GF-D8 (cell line): ENCODE measurements around the gene HOXA4.

ENCODE experiments used
- DNase-seq: peaks from one replicate; lab custom pipeline; 2025; lab: John Stamatoyannopoulos, UW

The HOXA4 gene

DNA sequence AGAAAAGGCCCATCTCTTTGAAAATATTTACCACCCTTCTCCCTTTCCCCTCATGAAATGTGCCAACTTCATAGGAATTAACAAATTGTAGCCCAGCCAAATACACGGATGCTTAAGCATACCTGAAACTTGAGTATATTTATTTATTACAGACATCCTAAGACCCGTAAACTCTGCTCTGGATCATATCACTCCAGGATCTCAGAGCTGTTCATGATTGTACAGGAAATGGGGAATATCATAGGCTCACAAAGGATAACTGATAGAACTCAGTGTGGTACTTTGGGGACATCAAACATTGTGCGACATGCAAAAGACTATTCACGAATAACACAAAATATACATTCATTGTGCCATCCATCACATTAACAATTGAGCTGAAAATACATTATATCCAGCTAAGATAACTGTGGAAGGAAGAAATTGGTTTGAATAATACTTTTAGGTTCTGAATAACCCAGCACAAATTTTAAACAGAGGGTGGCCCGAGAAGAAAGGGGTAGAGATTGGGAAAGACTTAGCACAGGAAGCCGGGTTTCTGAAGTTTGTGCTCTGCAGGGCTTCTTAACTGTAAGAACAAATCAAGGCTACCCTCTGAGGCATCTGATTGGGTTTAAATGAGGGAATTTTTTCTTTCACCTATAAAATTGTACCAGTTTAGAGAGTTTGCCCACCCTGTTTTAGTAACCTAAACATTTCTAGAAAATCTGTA lies 37.2 kb downstream of the HOXA4 start:
- DNase-seq = no peak

- DNase-seq = no peak
Observed at GRCh38 chr7:27092819-27093110, 37.8 kb downstream of the HOXA4 start.

DNA sequence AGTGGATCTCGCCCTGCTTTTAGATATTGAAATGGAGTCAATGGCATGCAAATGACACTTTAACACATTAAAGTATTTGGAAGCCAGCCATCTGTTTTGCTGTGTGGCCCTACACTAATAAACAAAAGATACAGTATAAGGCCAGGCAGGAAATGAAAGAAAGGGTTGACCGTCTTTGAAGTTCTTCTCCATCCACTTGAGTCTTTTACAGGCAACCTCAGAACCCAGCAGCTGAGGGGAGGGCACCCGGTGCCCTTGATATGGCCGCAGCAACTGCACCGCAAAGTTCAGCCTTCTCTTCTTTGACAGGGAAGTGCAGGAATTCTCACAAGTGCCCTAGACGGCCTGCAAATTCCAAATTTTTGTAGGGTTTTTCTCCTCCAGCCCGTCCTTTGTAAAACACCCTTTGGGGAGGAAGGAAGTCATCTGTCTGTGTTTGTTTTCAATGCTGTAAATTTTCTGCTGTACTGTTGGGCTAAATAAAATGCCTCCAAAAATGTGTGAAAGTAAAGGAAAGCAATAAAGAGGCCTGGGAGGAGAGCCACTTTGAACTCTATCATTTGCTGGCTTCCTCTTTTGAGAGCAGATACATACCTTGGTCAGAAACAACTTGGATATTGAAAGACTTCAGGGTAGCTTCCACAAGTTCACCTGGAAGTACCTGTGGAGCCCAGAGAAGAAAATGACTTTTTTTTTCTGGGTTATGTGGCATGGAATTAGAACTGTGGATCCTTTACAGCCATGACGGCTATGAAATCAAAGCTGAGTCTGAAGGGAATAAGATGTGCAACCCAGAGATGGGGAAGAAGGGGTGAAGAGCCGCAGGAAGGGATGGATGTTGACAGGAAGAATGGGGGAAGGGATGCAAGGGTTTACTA lies 38.4 kb downstream of the HOXA4 start:
- DNase-seq = no peak

DNA sequence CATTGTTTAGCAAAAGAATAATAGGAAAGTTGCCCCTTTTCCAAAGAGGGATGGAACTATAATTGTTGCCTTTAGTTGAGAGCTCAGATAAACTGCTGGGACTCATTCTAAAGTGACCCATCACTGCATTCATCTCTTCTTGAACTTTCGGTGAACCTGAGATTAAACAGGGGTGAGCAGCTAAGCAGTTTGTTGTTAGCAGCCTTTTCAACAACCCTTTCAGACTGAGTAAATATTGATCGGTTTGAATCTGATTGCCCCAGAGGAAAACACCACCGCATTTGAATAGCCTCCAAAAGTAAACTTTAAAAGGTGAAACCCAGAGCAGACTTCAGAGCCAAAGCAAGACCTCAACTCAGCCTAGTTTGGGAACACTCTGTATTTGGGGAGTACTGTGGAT lies 39.5 kb downstream of the HOXA4 start:
- no peak for DNase-seq

- DNase-seq = no peak
Observed at GRCh38 chr7:27088002-27088922, 42.3 kb downstream of the HOXA4 start.

GRCh38 chr7:27083646-27084045 lies 46.9 kb downstream of the HOXA4 start:
- DNase-seq = no peak

GRCh38 chr7:27082171-27082570 lies 48.4 kb downstream of the HOXA4 start:
- DNase-seq = no peak

DNA sequence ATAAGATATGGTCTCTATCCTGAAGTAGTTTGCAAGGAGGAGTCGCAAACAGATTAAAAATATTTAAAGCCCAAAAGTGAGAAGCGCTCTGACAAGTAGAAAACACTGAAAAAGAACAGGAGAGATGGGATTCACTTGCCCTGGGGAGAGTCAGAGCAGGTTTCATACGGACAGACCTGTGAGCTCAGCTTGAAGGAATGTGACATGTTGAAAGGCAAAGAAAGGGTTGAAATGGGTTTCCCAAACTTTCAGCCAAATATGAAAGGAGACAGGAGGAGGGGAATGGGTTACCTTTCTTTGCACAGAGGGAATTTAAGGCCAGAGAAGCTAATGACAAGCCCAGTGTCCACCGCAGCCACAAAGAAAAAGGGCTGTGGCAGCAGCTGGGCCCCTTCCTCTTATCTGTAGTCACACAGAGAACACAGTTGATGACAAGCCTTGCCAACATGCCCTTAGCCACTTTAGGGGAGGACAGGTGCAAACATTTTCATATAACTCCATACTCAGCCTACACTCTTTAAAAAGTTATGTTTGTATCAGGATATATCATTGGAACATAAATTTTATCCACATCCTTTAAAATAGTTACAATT lies 49.6 kb downstream of the HOXA4 start:
- DNase-seq = no peak

DNA sequence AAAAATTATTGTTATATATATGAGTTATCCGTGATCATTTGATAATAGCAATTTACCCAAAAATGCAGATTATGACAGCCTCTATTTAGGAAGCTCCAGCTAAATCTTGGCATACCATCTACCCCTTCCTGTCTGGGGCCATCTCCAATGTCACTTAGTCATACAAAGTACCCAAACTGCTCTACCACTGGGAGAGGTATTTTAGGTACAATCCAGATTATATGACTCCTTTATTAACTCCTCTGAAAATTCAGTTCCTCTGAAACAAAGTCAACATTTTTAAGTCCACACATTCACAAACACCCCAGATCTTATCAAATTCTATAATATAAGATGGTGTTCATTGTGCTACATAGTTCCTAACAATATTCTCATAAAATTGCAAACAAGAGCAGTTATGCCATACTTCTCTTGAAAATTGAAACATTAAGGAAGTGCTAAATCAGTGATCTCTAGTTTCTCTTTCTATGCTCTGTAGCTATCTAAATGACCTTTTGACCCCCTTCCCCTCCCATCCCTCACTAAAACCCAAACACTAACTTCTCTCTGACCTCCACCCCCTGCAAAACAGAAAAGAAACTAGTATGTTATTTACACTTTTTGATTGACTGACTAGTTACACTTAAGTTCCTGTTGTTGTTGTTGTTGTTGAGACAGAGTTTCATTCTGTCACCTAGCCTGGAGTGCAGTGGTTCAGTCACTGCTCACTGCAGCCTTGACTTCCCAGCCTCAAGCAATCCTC lies 51.2 kb downstream of the HOXA4 start:
- no peak for DNase-seq

DNA sequence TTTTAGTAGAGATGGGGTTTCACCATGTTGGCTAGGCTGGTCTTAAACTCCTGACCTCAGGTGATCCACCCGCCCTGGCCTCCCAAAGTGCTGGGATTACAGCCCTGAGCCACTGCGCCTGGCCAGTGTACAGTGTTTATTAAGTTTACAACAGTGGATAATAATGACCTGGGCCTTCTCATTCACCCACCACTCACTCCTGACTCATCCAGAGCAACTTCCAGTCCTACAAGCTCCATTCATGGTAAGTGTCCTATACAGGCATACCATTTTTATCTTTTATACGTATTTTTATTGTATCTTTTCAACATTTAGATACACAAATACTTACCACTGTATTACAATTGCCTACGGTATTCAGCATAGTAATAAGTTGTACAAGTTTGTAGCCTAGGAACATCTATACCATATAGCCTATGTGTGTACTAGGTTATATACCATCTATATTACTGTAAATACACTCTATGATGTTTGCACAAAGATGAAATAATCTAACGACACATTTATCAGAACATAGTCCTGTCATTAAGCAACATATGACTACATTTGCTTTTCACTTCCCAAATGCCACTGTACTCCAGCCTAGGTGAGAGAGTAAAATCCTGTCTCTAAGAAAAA lies 51.8 kb downstream of the HOXA4 start:
- no peak for DNase-seq
